Activated naive CD8-positive, alpha-beta T cell (primary cell): ENCODE measurements around the gene PLA1A.

Experiments used
- H3K27ac Mint-ChIP-seq: one replicate; pipeline ENCODE4 v1.8.0; 2021; ENCODE audit warnings: mixed read lengths
- H3K27me3 Mint-ChIP-seq: one replicate; pipeline ENCODE4 v1.8.0; 2021; ENCODE audit warnings: mixed read lengths
- H3K36me3 Mint-ChIP-seq: one replicate; pipeline ENCODE4 v1.8.0; 2021; ENCODE audit warnings: mixed read lengths
- H3K4me1 Mint-ChIP-seq: one replicate; pipeline ENCODE4 v1.8.0; 2021; ENCODE audit warnings: low read depth, mixed read lengths
- H3K4me3 Mint-ChIP-seq: one replicate; pipeline ENCODE4 v1.8.0; 2021; ENCODE audit warnings: mild to moderate bottlenecking, mixed read lengths
- H3K9me3 Mint-ChIP-seq: one replicate; pipeline ENCODE4 v1.8.0; 2021; ENCODE audit warnings: low read depth, mixed read lengths

The PLA1A gene

GRCh38 chr3:119611664-119612063 lies 14.0 kb downstream of the PLA1A start:
- no peaks in the 10 kb centered on the region for H3K9me3 Mint-ChIP-seq
- peaks cover 5% of the 10 kb centered on the region for H3K27me3 Mint-ChIP-seq
- H3K4me3 Mint-ChIP-seq = no peak overlapping the region
- no peak overlapping the region for H3K27ac Mint-ChIP-seq
- H3K36me3 Mint-ChIP-seq = no peaks in the 10 kb centered on the region
- H3K4me1 Mint-ChIP-seq = no peaks in the 10 kb centered on the region

GRCh38 chr3:119613201-119613600 lies 15.5 kb downstream of the PLA1A start:
- peaks cover 5% of the 10 kb centered on the region for H3K27me3 Mint-ChIP-seq
- H3K36me3 Mint-ChIP-seq = no peaks in the 10 kb centered on the region
- no peaks in the 10 kb centered on the region for H3K9me3 Mint-ChIP-seq
- H3K27ac Mint-ChIP-seq = no peak overlapping the region
- H3K4me3 Mint-ChIP-seq = no peak overlapping the region
- no peaks in the 10 kb centered on the region for H3K4me1 Mint-ChIP-seq

- no peak overlapping the region for H3K27ac Mint-ChIP-seq
These were observed 16.2 kb downstream of the PLA1A start for GRCh38 chr3:119613872-119614271.

GRCh38 chr3:119616056-119616455 lies 18.4 kb downstream of the PLA1A start:
- Mint-ChIP-seq H3K9me3 (no peaks in the 10 kb centered on the region), H3K4me3 (no peak overlapping the region), H3K4me1 (no peaks in the 10 kb centered on the region)

More at GRCh38 chr3:119613872-119614271, 16.2 kb downstream of the PLA1A start:
- H3K4me1 Mint-ChIP-seq = no peaks in the 10 kb centered on the region
- H3K9me3 Mint-ChIP-seq = no peaks in the 10 kb centered on the region
- H3K27me3 Mint-ChIP-seq = peaks cover 7% of the 10 kb centered on the region
- H3K36me3 Mint-ChIP-seq = no peaks in the 10 kb centered on the region
- H3K4me3 Mint-ChIP-seq = no peak overlapping the region

GRCh38 chr3:119619094-119619493 lies 21.4 kb downstream of the PLA1A start:
- Mint-ChIP-seq H3K27me3 (peaks cover 4% of the 10 kb centered on the region), H3K36me3 (no peaks in the 10 kb centered on the region), H3K4me1 (no peaks in the 10 kb centered on the region), H3K9me3 (no peaks in the 10 kb centered on the region), H3K27ac (no peak overlapping the region), H3K4me3 (no peak overlapping the region)

More at GRCh38 chr3:119616056-119616455, 18.4 kb downstream of the PLA1A start:
- Mint-ChIP-seq H3K27ac (no peak overlapping the region), H3K27me3 (peaks cover 6% of the 10 kb centered on the region), H3K36me3 (no peaks in the 10 kb centered on the region)

GRCh38 chr3:119620899-119621298 lies 23.2 kb downstream of the PLA1A start:
- H3K27me3 Mint-ChIP-seq = peaks cover 4% of the 10 kb centered on the region
- no peak overlapping the region for H3K4me3 Mint-ChIP-seq
- H3K27ac Mint-ChIP-seq = no peak overlapping the region
- H3K36me3 Mint-ChIP-seq = no peaks in the 10 kb centered on the region
- no peaks in the 10 kb centered on the region for H3K4me1 Mint-ChIP-seq
- no peaks in the 10 kb centered on the region for H3K9me3 Mint-ChIP-seq

- Mint-ChIP-seq H3K4me3 (no peak overlapping the region), H3K27me3 (peaks cover 3% of the 10 kb centered on the region), H3K27ac (no peak overlapping the region), H3K9me3 (no peaks in the 10 kb centered on the region), H3K36me3 (peaks cover 2% of the 10 kb centered on the region), H3K4me1 (peaks cover 16% of the 10 kb centered on the region)
These were observed 26.5 kb downstream of the PLA1A start for GRCh38 chr3:119624002-119624720.

GRCh38 chr3:119625451-119626153 lies 27.9 kb downstream of the PLA1A start:
- H3K27me3 Mint-ChIP-seq = peaks cover 3% of the 10 kb centered on the region
- H3K36me3 Mint-ChIP-seq = peaks cover 2% of the 10 kb centered on the region
- peaks cover 16% of the 10 kb centered on the region for H3K4me1 Mint-ChIP-seq
- no peaks in the 10 kb centered on the region for H3K9me3 Mint-ChIP-seq
- H3K4me3 Mint-ChIP-seq = no peak overlapping the region
- no peak overlapping the region for H3K27ac Mint-ChIP-seq

- H3K27ac Mint-ChIP-seq = no peak overlapping the region
- peaks cover 2% of the 10 kb centered on the region for H3K36me3 Mint-ChIP-seq
- H3K4me1 Mint-ChIP-seq = peaks cover 16% of the 10 kb centered on the region
- H3K27me3 Mint-ChIP-seq = peaks cover 3% of the 10 kb centered on the region
- H3K4me3 Mint-ChIP-seq = no peak overlapping the region
- H3K9me3 Mint-ChIP-seq = no peaks in the 10 kb centered on the region
These were observed 28.5 kb downstream of the PLA1A start for GRCh38 chr3:119626196-119626595.

- H3K27ac Mint-ChIP-seq = peak overlapping the region; percentile 50
- H3K27me3 Mint-ChIP-seq = peaks cover 6% of the 10 kb centered on the region
- no peaks in the 10 kb centered on the region for H3K9me3 Mint-ChIP-seq
- peaks cover 2% of the 10 kb centered on the region for H3K36me3 Mint-ChIP-seq
- no peak overlapping the region for H3K4me3 Mint-ChIP-seq
- H3K4me1 Mint-ChIP-seq = peaks cover 16% of the 10 kb centered on the region
These were observed 29.8 kb downstream of the PLA1A start for GRCh38 chr3:119627461-119627860.

- Mint-ChIP-seq H3K4me1 (peaks cover 16% of the 10 kb centered on the region), H3K4me3 (no peak overlapping the region), H3K9me3 (no peaks in the 10 kb centered on the region), H3K36me3 (peaks cover 2% of the 10 kb centered on the region), H3K27me3 (peaks cover 6% of the 10 kb centered on the region), H3K27ac (no peak overlapping the region)
These were observed 30.7 kb downstream of the PLA1A start for GRCh38 chr3:119628390-119628789.

GRCh38 chr3:119628816-119629445 lies 31.2 kb downstream of the PLA1A start:
- peaks cover 6% of the 10 kb centered on the region for H3K27me3 Mint-ChIP-seq
- peaks cover 2% of the 10 kb centered on the region for H3K36me3 Mint-ChIP-seq
- peaks cover 16% of the 10 kb centered on the region for H3K4me1 Mint-ChIP-seq
- H3K4me3 Mint-ChIP-seq = no peak overlapping the region
- no peaks in the 10 kb centered on the region for H3K9me3 Mint-ChIP-seq
- no peak overlapping the region for H3K27ac Mint-ChIP-seq

GRCh38 chr3:119630128-119630879 lies 32.6 kb downstream of the PLA1A start:
- peaks cover 16% of the 10 kb centered on the region for H3K4me1 Mint-ChIP-seq
- H3K9me3 Mint-ChIP-seq = no peaks in the 10 kb centered on the region
- peaks cover 2% of the 10 kb centered on the region for H3K36me3 Mint-ChIP-seq
- no peak overlapping the region for H3K27ac Mint-ChIP-seq
- peaks cover 6% of the 10 kb centered on the region for H3K27me3 Mint-ChIP-seq
- H3K4me3 Mint-ChIP-seq = no peak overlapping the region

GRCh38 chr3:119630880-119631329 lies 33.2 kb downstream of the PLA1A start:
- Mint-ChIP-seq H3K4me3 (no peak overlapping the region), H3K36me3 (peaks cover 5% of the 10 kb centered on the region), H3K27me3 (peaks cover 6% of the 10 kb centered on the region), H3K27ac (no peak overlapping the region), H3K9me3 (no peaks in the 10 kb centered on the region), H3K4me1 (peaks cover 16% of the 10 kb centered on the region)
